RCC 7860 (cell line): ENCODE results near the gene DMRT2.

Experiments used
- DNase-seq: peaks from one replicate; pipeline ENCODE4 v3.0.0-alpha.2; 2015; ENCODE audit warnings: low spot score
- FAIRE-seq: peaks from 2 replicates; lab custom pipeline; 2012; peaks lifted over from hg19 to GRCh38; lab: Jason Lieb, UNC

The DMRT2 gene

DNA sequence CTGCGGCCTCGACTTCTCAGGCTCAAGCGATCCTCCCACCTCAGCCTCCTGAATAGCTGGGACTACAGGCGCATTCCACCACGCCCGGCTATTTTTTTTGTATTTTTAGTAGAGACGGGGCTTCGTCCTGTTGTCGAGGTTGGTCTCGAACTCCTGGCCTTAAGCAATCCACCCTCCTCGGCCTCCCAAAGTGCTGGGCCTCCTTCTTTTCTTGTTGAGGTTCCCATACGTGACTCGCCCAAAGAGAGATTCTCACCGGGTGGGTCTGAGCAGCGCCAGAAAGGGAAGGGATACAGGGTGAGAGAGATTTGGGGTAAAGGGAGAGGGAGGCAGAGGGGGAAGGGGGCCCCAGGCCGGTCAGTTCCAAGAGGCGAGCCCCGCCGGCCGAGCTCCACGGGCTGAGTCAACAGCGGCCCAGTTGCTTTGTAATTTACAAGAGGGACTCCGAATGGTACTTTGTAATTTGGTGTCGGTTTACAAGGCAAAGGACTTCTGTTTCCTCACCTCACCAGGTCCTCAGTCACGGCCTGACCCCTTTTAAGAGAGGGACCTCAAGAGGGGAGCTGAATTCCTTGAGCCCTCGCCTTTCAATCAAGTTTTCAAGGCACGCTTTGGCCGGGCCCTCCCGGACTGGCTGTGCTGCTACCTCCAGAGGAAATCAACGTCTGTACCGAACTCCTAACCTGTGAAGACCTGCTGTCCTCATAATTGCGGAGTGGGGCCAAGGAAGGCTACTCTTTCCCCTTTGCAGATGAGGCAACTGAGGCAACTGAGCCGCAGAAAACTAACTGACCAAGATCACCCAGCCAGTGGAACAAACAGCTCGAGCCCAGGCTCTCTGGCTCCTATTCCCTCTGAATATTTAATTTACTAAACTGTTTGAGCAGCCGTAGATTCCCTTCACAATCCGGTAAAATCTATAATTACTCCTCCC, 3.3 kb upstream of the DMRT2 start:
- DNase-seq (no peak), FAIRE-seq (no peak)

DNA sequence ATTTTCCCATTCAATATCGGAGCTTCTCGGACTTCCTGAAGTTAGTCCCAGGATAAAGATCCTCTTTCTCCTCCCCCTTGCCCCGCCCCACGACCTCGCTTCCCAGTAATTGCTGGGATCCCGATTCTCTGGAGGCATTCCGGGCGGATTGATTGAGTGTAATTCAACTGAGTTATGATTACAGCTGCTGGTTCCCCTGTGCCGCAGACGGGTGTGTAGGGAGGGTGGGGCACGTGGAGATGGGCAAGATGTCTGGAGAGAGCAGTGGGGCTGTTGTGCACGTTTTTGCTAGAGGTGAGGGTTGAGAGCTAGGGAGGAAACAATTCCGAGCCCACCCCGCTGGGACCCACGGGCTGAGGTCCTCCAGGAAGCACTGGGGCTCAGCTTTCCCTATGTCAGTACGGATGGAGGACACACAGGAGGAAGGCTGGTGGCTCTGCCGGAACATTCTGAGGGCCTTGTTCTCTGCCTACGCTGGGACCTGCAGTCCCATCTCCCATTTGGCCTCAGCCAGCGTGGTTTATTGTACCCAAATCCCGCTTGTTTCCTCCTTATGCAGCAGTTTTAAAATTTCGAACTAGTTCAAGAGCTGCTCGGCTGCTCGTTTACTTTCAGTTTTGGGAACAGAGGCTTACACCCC, 2.4 kb upstream of the DMRT2 start:
- FAIRE-seq (no peak), DNase-seq (no peak)

GRCh38 chr9:1048231-1048619, 1.9 kb upstream of the DMRT2 start:
- FAIRE-seq (no peak), DNase-seq (no peak)

DNA sequence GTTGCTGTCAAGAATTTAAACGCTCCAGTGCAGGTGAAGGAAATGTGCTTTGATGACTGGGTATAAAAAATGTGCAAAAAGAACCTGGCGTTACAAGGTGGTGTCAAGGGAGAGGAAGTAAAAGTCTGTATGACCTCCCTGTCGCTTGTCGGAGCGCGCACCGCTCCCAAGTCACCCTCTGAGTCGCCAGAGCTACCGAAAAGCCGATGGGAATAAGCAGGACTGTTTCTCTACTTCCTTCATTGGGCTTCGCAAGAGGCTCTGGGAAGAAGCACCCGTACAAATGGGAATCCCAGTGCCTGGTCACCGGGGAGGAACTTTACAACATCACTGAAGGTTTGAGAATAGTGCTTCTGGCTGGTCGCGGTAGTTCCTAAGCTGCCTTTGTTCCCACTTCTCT, 1.3 kb upstream of the DMRT2 start:
- FAIRE-seq: no peak
- no peak for DNase-seq

DNA sequence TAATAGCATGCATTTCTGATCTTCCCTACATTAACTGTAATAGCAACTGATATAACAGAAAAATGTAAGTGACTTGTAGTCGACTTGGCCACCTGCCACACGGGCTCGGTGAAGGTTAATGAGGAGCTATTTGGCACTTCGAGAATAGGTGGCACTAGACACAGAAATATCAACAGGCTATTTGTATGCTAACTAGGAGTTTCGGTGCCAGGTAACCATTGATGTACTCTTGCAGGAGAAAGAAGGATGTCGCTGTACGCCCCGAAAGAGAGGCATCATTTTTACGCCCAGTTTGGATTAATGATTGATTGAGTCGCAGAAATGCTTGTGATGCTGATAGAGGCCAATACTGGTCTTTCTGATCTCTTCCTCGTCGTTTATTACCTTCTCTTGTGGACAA, 516 bp upstream of the DMRT2 start:
- FAIRE-seq (no peak), DNase-seq (no peak)

GRCh38 chr9:1051210-1051583, 1.0 kb downstream of the DMRT2 start:
- DNase-seq: no peak
- no peak for FAIRE-seq

- DNase-seq (no peak), FAIRE-seq (no peak)
Observed at GRCh38 chr9:1051584-1052275, 1.6 kb downstream of the DMRT2 start.

DNA sequence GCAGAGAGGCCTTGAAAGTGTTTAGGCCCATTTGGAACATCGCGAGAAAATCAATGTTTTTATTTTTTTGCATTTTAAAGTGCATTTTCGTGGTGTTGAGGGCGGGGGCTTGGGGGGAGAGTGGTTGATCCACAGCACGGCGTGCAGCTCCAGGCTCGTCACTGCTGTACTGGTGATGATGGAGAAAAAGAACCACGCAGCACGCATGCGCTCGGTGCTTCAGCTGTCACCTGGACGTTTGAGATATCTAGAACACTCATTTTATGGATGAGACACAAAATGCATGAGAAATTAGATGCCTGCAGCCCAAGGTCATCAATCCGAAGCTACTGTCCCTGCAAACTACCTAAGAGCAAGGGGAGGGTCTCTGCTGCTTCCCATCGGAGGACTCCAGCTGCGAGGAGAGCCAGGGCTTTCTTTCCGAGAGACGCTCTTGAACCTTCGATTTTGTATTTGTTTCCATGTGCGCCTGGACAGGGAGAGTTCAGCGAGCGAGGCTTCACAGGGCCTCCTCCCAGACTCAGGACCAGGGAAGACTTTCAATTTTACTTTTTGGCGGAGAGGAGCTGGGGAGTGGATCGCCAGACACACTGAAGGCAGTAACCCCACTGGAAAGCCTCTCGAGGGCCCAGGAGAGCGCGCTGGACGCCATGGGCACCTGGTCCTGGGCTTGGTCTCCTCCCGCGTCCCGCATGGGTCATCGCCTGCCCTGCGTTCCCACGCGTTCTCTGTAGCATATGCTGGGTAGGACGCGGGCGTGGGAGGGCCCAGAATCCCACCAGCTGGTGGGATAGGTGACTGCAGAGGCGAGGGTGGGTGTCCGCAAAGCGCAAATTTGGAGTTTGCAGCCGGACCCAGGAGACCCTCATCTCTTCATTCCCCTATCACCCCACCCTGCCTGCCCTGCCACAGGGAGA, 2.5 kb downstream of the DMRT2 start:
- DNase-seq: no peak
- FAIRE-seq: no peak

- FAIRE-seq: no peak
- DNase-seq: no peak
Observed at GRCh38 chr9:1053282-1053621, 3.1 kb downstream of the DMRT2 start.

GRCh38 chr9:1053986-1054425, 3.8 kb downstream of the DMRT2 start:
- no peak for DNase-seq
- FAIRE-seq: no peak

DNA sequence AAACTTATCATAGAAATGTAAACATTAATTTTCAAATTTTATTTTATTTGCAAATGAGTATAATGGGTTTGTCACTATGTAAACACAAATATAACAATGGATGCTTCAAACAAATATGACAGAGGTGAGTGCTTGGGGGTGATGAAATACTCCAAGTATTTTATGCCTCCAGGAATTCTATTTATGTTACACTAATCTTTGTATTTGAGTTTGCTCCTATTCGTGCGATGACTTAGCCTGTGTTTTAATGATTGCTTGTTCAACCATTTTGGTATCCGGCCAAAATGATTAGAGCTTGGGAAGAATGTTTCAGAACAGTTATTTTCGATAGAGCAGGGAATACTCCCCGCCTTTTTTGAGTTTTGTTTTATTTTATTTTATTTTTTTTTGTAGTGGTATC, 5.0 kb downstream of the DMRT2 start:
- DNase-seq (no peak), FAIRE-seq (no peak)

- FAIRE-seq (no peak), DNase-seq (peak; percentile 1)
Observed at GRCh38 chr9:1057910-1058309, 7.8 kb downstream of the DMRT2 start.

GRCh38 chr9:1058826-1059487, 8.8 kb downstream of the DMRT2 start:
- DNase-seq (peak; percentile 1), FAIRE-seq (no peak)

DNA sequence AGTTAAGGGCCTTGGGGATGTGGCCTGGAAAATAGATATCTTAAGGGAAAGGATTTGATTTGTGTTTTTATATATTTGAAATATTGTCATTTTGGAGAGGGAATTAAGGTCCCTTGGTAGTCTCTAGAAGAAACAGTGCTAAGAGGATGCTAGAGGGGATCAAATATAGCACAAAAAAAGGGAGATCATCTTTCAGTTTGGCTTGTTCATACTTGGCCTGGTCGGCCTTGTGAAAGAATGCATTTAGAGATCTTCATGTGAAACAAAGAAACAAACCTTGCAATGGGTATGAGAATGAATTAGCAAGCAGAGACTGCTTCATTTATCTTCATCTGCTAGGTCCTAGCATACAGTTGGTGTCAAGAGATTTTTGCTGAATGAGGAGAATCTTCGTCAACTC, 15.0 kb downstream of the DMRT2 start:
- DNase-seq (no peak), FAIRE-seq (no peak)

DNA sequence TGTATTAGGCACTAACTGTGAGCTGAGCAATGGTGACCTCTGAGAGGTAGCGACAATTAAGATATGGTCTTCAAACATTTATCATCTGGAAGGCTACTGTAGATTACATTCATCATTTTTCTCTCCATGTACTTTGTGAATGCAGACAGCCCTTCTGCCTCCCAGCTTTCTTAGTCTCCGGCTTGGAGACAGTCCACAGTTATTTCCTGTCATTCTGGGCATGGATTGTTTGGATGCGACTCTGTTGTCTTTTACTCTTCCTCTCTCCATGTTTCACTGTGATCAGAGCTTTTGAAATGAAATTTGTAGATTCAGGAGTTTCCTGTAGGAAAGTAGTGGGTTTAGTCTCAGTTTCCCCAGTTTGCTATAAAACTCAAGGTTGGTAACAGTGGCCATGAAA, 20.5 kb downstream of the DMRT2 start:
- no peak for DNase-seq
- FAIRE-seq: no peak

DNA sequence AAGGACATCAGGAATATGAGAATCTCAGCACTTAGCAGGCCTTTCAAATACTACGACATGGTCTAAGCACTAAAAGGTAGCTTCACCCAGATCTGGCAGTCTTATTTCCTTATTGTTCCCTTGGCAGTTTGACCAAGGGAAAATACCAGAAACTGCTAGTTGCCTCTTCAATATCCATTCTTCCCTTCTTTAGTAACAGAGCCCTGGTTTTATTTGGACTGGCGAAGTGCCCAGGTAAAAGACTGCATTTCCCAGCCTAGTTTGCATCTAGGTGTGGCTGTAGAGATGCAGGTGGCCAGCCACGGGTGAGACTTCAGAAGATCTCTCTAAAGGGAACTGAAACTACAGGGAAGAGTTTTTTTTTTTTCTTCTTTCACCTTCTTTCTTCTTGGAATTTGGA, 21.6 kb downstream of the DMRT2 start:
- DNase-seq: no peak
- no peak for FAIRE-seq

DNA sequence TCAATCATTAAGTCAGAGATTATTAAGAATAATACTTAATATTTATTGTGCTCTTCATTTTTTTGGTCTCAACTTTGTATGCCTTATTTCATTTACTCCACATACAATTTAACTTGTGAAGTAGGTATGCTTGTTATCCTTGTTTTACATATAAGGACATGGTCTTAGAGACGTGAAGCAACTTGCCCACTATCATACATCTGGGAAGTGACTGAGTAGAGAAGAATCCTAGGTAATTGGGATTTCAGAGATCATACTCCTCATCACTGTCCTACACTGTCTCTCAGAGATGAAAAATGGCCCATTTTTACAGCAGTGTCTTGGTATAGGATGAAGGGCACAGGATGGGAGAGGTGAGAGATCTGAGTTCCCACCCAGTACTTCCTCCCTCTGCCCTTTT, 23.3 kb downstream of the DMRT2 start:
- no peak for DNase-seq

DNA sequence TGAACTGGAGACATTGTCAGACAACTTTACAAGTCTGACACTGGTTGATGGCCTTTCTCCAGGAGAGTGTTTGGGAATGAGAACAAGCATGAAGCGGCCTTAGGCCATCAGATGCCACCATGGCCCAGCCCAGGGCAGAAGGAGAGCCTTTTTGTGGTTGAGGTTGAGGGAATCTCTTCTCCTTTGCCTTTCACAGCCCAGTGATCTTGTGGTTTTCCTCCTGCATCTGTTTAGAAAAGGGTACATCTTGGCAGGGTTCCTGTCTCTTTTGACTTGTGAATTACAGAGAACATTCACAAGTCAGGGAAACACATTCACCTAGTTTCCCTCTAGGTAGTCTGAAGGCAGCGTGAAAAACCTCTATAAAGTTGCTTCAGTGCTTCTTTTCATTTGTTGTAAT, 27.5 kb downstream of the DMRT2 start:
- FAIRE-seq: no peak
- no peak for DNase-seq

More for the DNA sequence above, 23.3 kb downstream of the DMRT2 start:
- FAIRE-seq: no peak

GRCh38 chr9:1083325-1083913, 33.3 kb downstream of the DMRT2 start:
- DNase-seq (no peak), FAIRE-seq (no peak)

DNA sequence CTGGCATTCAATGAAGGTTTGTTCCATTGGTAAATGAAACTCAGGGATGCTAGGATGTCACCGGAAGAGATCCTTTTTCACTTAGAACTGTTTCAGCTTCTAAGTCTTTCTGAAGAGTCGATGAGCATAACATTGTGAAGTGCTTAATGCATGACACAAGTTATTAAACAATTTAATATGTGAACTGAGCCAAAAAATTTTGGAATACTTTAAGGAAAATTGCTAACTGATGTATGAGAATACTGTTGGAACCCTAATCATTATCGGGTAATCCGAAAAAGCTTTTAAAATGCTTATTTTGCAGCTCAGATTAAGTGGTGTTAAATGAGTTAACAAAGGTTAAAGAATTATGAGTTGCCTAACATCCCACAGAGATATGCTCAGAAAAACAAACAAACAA, 34.9 kb downstream of the DMRT2 start:
- DNase-seq (no peak), FAIRE-seq (no peak)
